GM23338 (cell line): ENCODE data around the gene EIF4G3. TPM values are rescaled to one million over a fixed set of nuclear protein-coding genes. Genes with fewer than 3 reads are reported as not detected.

Experiments
- ATAC-seq: fragments of 200-7000 bp; cut with Tn5 transposase; 3 replicates; pipeline ENCODE4 v1.9.1; 2020
- DNase-seq: peaks from one replicate; pipeline ENCODE4 v3.0.0-alpha.2; 2015; ENCODE audit warnings: low spot score
- H2AFZ ChIP-seq: fragments of 200-600 bp; sonication (generic); 2 replicates; pipeline ENCODE4 v1.8.0; 2016; ENCODE audit warnings: antibody characterized with exemption, mild to moderate bottlenecking, moderate library complexity
- H3F3A ChIP-seq: fragments of 200-600 bp; sonication (generic); replicated peaks from 2 replicates; pipeline ENCODE4 v1.8.0; 2017; ENCODE audit warnings: antibody characterized with exemption, mixed run types, low read depth
- H3K27ac ChIP-seq: fragments of 200-600 bp; sonication (generic); 2 replicates; pipeline ENCODE4 v1.6.1; 2016; ENCODE audit warnings: low read depth
- H3K27me3 ChIP-seq: fragments of 200-600 bp; sonication (generic); 2 replicates; pipeline ENCODE4 v1.8.0; 2016; ENCODE audit warnings: mild to moderate bottlenecking, mixed run types, moderate library complexity; ENCODE audit not compliant: insufficient read depth
- H3K36me3 ChIP-seq: fragments of 200-600 bp; sonication (generic); 2 replicates; pipeline ENCODE4 v1.8.0; 2016; ENCODE audit warnings: mild to moderate bottlenecking; ENCODE audit not compliant: insufficient read depth
- H3K4me1 ChIP-seq: fragments of 200-600 bp; sonication (generic); 2 replicates; pipeline ENCODE4 v1.8.0; 2016; ENCODE audit warnings: mild to moderate bottlenecking, moderate library complexity; ENCODE audit not compliant: insufficient read depth
- H3K4me2 ChIP-seq: fragments of 200-600 bp; sonication (generic); 2 replicates; pipeline ENCODE4 v1.7.1; 2017; ENCODE audit warnings: mixed run types
- H3K4me3 ChIP-seq: fragments of 200-600 bp; sonication (generic); 2 replicates; pipeline ENCODE4 v1.6.1; 2016; ENCODE audit warnings: mixed run types
- H3K79me2 ChIP-seq: fragments of 200-600 bp; sonication (generic); replicated peaks from 2 replicates; pipeline ENCODE4 v1.8.0; 2017; ENCODE audit warnings: mild to moderate bottlenecking; ENCODE audit not compliant: insufficient read depth
- H3K9me2 ChIP-seq: fragments of 200-600 bp; sonication (generic); 2 replicates; pipeline ENCODE4 v1.8.0; 2017; ENCODE audit not compliant: insufficient read depth
- H4K20me1 ChIP-seq: fragments of 200-600 bp; sonication (generic); replicated peaks from 2 replicates; pipeline ENCODE4 v1.8.0; 2017; ENCODE audit warnings: mild to moderate bottlenecking; ENCODE audit not compliant: insufficient read depth
- H3K27ac Mint-ChIP-seq: 2 replicates; pipeline ENCODE4 v1.8.0; 2020; ENCODE audit warnings: inconsistent platforms, mild to moderate bottlenecking, moderate library complexity, mixed read lengths
- H3K27me3 Mint-ChIP-seq: 3 replicates; pipeline ENCODE4 v1.8.0; 2022; ENCODE audit warnings: low read depth, mild to moderate bottlenecking, moderate library complexity, mixed read lengths, inconsistent platforms; ENCODE audit not compliant: insufficient read depth, poor library complexity
- H3K36me3 Mint-ChIP-seq: 3 replicates; pipeline ENCODE4 v1.8.0; 2021; ENCODE audit warnings: low read depth, mild to moderate bottlenecking, inconsistent platforms, moderate library complexity, mixed read lengths
- H3K4me1 Mint-ChIP-seq: 3 replicates; pipeline ENCODE4 v1.8.0; 2020; ENCODE audit warnings: mild to moderate bottlenecking, inconsistent platforms, mixed read lengths
- H3K4me3 Mint-ChIP-seq: 3 replicates; pipeline ENCODE4 v1.8.0; 2021; ENCODE audit warnings: moderate library complexity, mild to moderate bottlenecking, inconsistent platforms, mixed read lengths
- H3K9me3 Mint-ChIP-seq: 3 replicates; pipeline ENCODE4 v1.8.0; 2020; ENCODE audit warnings: moderate library complexity, mild to moderate bottlenecking, inconsistent platforms, mixed read lengths
- EZH2 ChIP-seq: fragments of 200-600 bp; sonication (generic); IDR thresholded peaks from one replicate; pipeline ENCODE4 v1.8.0; 2017; ENCODE audit warnings: antibody characterized with exemption, mild to moderate bottlenecking, low read depth; ENCODE audit not compliant: unreplicated experiment
- EZH2phosphoT487 ChIP-seq: fragments of 200-600 bp; sonication (generic); IDR thresholded peaks from one replicate; pipeline ENCODE4 v1.8.1; 2018; ENCODE audit warnings: antibody characterized with exemption; ENCODE audit not compliant: unreplicated experiment
- JUNB ChIP-seq: IDR thresholded peaks from one replicate; pipeline ENCODE4 v1.6.1; 2016; ENCODE audit warnings: antibody characterized with exemption; ENCODE audit not compliant: unreplicated experiment
- NANOG ChIP-seq: IDR thresholded peaks from 2 replicates; pipeline ENCODE4 v1.6.1; 2016; ENCODE audit warnings: antibody characterized with exemption, borderline replicate concordance
- POLR2AphosphoS5 ChIP-seq: IDR thresholded peaks from 2 replicates; pipeline ENCODE4 v1.6.1; 2016; ENCODE audit warnings: antibody characterized with exemption, low read depth
- STAT1 ChIP-seq: IDR thresholded peaks from one replicate; pipeline ENCODE4 v1.6.1; 2016; ENCODE audit warnings: antibody characterized with exemption; ENCODE audit not compliant: unreplicated experiment
- ZNF114 ChIP-seq: fragments of 250-450 bp; sonication (Bioruptor Pico); IDR thresholded peaks from 2 replicates; pipeline ENCODE4 v1.5.0; 2020; ENCODE audit warnings: mild to moderate bottlenecking, moderate library complexity
- ZNF331 ChIP-seq: fragments of 250-450 bp; sonication (Bioruptor Pico); IDR thresholded peaks from 2 replicates; pipeline ENCODE4 v1.5.0; 2020; ENCODE audit warnings: low read depth, mild to moderate bottlenecking, moderate library complexity
- polyA plus RNA-seq: library from polyadenylated mRNA; unstranded; fragments of >200 nt; fragmentation: Nextera tagmentation; extraction: Ambion mirVana; gene quantifications from 2 replicates; pipeline ENCODE4 v1.2.1, GENCODE V29; 2016
- total RNA-seq: library from RNA; depleted of rRNA; stranded (reverse); fragments of >200 nt; shearing (Covaris generic); gene quantifications from 2 replicates; pipeline ENCODE4 v1.2.3, GENCODE V29; 2014
- TF ChIP-seq, protein P1 (sequence below): IDR thresholded peaks from 2 replicates; pipeline ENCODE4 v1.6.1; 2016; ENCODE audit warnings: antibody characterized with exemption
- TF ChIP-seq, protein P2 (sequence below), 2 experiments: fragments of 200-600 bp in 1 of 2; sonication (generic) in 1 of 2; conservative IDR thresholded peaks; 2 replicates each; pipeline versions ENCODE4 v1.5.1 to v1.6.1; 2016 to 2017; ENCODE audit warnings: antibody characterized with exemption in 2 of 2, low read depth in 2 of 2, mild to moderate bottlenecking in 2 of 2, moderate library complexity in 1 of 2
- TF ChIP-seq, protein P3 (sequence below): IDR thresholded peaks from one replicate; pipeline ENCODE4 v1.6.1; 2018; ENCODE audit warnings: antibody characterized with exemption; ENCODE audit not compliant: unreplicated experiment

The EIF4G3 gene
- total and polyA plus RNA-seq, 2 experiments from 2014 or later = 37.9 to 68.1 TPM

DNA sequence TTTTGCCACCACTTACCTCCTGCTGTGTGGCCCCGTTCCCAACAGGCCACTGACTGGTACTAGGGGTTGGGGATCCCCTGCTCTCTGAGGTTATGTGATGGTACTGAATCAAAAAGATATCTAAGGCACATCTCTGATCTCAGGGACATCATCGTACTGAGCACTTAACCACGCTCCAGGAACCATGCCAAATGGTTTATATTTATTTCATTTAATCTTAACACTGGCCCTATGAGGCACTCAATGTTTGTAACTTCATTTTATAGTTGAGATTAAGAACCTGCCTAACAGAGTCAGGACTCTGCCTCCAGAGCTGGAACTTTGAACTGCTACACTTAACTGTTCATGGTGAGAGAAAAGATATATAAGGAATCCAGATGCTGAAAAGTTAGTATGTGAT is 291.6 kb downstream of the EIF4G3 start:
- no peak overlapping the region for H3K4me3 ChIP-seq
- H3K27ac ChIP-seq = no peak overlapping the region; the same call in 1 of the 2 replicates
- H3K9me2 ChIP-seq = no peaks in the 10 kb centered on the region
- no peaks in the 10 kb centered on the region for H3K27me3 Mint-ChIP-seq
- H3K4me1 ChIP-seq = no peaks in the 10 kb centered on the region
- no peaks in the 10 kb centered on the region for H3F3A ChIP-seq
- H3K36me3 Mint-ChIP-seq = no peaks in the 10 kb centered on the region
- H3K4me3 Mint-ChIP-seq = no peak overlapping the region
- H3K36me3 ChIP-seq = no peaks in the 10 kb centered on the region
- H3K27ac Mint-ChIP-seq = no peak overlapping the region
- peaks cover 8% of the 10 kb centered on the region for H3K4me1 Mint-ChIP-seq
- no peak for TF ChIP-seq NANOG
- no peaks in the 10 kb centered on the region for H3K27me3 ChIP-seq
- DNase-seq (peak; percentile 23), ATAC-seq (peak; percentile 36; the same call in 1 of the 3 replicates)
- H3K9me3 Mint-ChIP-seq = no peaks in the 10 kb centered on the region
- no peaks in the 10 kb centered on the region for H4K20me1 ChIP-seq
- H3K79me2 ChIP-seq = no peaks in the 10 kb centered on the region
- H3K4me2 ChIP-seq = no peak overlapping the region
- no peak overlapping the region for H2AFZ ChIP-seq

DNA sequence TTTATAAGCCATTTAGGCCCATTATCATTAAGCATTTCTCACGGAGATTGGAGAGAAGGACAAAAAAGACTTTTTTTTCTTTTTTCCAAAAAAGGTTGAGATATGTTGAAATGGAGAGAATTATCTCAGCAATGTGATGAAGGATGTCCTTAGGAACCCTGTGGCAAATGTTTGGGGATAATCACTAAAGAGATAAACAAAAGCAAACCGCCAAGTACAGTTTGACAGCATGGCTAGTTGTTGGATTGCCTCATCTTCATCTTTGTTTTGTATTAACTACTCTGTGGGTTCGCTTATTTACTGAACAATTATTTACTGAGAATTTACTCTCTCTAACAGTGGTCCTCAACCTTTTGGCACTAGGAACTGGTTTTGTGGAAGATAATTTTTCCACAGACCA is 292.2 kb downstream of the EIF4G3 start:
- H3K27ac ChIP-seq = no peak overlapping the region; the same call in 1 of the 2 replicates
- no peaks in the 10 kb centered on the region for H3K27me3 Mint-ChIP-seq
- peaks cover 8% of the 10 kb centered on the region for H3K4me1 Mint-ChIP-seq
- no peaks in the 10 kb centered on the region for H3F3A ChIP-seq
- H3K27me3 ChIP-seq = no peaks in the 10 kb centered on the region
- 0 out of 3 replicates have a peak, but pooled peaks cover 2% of the 10 kb centered on the region for H3K36me3 Mint-ChIP-seq
- H3K4me1 ChIP-seq = no peaks in the 10 kb centered on the region
- H3K9me3 Mint-ChIP-seq = no peaks in the 10 kb centered on the region
- DNase-seq (no peak), ATAC-seq (no peak)
- no peaks in the 10 kb centered on the region for H3K9me2 ChIP-seq
- H3K4me3 Mint-ChIP-seq = no peak overlapping the region
- H3K79me2 ChIP-seq = no peaks in the 10 kb centered on the region
- H4K20me1 ChIP-seq = no peaks in the 10 kb centered on the region
- H3K36me3 ChIP-seq = no peaks in the 10 kb centered on the region
- H3K27ac Mint-ChIP-seq = no peak overlapping the region
- H3K4me3 ChIP-seq = no peak overlapping the region
- TF ChIP-seq, protein P1, sequence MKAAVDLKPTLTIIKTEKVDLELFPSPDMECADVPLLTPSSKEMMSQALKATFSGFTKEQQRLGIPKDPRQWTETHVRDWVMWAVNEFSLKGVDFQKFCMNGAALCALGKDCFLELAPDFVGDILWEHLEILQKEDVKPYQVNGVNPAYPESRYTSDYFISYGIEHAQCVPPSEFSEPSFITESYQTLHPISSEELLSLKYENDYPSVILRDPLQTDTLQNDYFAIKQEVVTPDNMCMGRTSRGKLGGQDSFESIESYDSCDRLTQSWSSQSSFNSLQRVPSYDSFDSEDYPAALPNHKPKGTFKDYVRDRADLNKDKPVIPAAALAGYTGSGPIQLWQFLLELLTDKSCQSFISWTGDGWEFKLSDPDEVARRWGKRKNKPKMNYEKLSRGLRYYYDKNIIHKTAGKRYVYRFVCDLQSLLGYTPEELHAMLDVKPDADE = no peak
- no peak for TF ChIP-seq STAT1
- no peak for TF ChIP-seq ZNF331
- TF ChIP-seq, protein P2, sequence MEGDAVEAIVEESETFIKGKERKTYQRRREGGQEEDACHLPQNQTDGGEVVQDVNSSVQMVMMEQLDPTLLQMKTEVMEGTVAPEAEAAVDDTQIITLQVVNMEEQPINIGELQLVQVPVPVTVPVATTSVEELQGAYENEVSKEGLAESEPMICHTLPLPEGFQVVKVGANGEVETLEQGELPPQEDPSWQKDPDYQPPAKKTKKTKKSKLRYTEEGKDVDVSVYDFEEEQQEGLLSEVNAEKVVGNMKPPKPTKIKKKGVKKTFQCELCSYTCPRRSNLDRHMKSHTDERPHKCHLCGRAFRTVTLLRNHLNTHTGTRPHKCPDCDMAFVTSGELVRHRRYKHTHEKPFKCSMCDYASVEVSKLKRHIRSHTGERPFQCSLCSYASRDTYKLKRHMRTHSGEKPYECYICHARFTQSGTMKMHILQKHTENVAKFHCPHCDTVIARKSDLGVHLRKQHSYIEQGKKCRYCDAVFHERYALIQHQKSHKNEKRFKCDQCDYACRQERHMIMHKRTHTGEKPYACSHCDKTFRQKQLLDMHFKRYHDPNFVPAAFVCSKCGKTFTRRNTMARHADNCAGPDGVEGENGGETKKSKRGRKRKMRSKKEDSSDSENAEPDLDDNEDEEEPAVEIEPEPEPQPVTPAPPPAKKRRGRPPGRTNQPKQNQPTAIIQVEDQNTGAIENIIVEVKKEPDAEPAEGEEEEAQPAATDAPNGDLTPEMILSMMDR (conservative IDR thresholded peaks at IDR 0.05; ENCODE audit: low read depth in 2 of 2) = no peak
- no peak for TF ChIP-seq EZH2
- no peak for TF ChIP-seq NANOG
- no peak for TF ChIP-seq POLR2AphosphoS5
- no peak for TF ChIP-seq EZH2phosphoT487
- TF ChIP-seq ZNF114 = no peak
- no peak for TF ChIP-seq JUNB
- TF ChIP-seq, protein P3, sequence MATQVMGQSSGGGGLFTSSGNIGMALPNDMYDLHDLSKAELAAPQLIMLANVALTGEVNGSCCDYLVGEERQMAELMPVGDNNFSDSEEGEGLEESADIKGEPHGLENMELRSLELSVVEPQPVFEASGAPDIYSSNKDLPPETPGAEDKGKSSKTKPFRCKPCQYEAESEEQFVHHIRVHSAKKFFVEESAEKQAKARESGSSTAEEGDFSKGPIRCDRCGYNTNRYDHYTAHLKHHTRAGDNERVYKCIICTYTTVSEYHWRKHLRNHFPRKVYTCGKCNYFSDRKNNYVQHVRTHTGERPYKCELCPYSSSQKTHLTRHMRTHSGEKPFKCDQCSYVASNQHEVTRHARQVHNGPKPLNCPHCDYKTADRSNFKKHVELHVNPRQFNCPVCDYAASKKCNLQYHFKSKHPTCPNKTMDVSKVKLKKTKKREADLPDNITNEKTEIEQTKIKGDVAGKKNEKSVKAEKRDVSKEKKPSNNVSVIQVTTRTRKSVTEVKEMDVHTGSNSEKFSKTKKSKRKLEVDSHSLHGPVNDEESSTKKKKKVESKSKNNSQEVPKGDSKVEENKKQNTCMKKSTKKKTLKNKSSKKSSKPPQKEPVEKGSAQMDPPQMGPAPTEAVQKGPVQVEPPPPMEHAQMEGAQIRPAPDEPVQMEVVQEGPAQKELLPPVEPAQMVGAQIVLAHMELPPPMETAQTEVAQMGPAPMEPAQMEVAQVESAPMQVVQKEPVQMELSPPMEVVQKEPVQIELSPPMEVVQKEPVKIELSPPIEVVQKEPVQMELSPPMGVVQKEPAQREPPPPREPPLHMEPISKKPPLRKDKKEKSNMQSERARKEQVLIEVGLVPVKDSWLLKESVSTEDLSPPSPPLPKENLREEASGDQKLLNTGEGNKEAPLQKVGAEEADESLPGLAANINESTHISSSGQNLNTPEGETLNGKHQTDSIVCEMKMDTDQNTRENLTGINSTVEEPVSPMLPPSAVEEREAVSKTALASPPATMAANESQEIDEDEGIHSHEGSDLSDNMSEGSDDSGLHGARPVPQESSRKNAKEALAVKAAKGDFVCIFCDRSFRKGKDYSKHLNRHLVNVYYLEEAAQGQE = no peak
- no peak overlapping the region for H3K4me2 ChIP-seq
- H2AFZ ChIP-seq = no peak overlapping the region
